NT2/D1 (cell line): ENCODE measurements around the gene TNS3.

Experiments used
- DNase-seq: peaks from one replicate; pipeline ENCODE4 v3.0.0-alpha.2; 2011; ENCODE audit warnings: low read depth, low spot score
- H3K27me3 ChIP-seq: 2 replicates; pipeline ENCODE4 v1.6.0; 2011; ENCODE audit warnings: mild to moderate bottlenecking; ENCODE audit not compliant: insufficient read length, insufficient read depth
- H3K36me3 ChIP-seq: 2 replicates; pipeline ENCODE4 v1.6.1; 2011; ENCODE audit warnings: mild to moderate bottlenecking, low read length, mixed read lengths; ENCODE audit not compliant: insufficient read depth, insufficient read length
- H3K4me1 ChIP-seq: 2 replicates; pipeline ENCODE4 v1.5.1; 2011; ENCODE audit not compliant: insufficient read depth, insufficient read length
- H3K4me3 ChIP-seq: 2 replicates; pipeline ENCODE4 v1.5.1; 2011; ENCODE audit warnings: low read depth; ENCODE audit not compliant: insufficient read length
- H3K9ac ChIP-seq: 2 replicates; pipeline ENCODE4 v1.6.0; 2011; ENCODE audit warnings: low read depth; ENCODE audit not compliant: insufficient read length
- H3K9me3 ChIP-seq: 2 replicates; pipeline ENCODE4 v1.5.1; 2011; ENCODE audit warnings: mild to moderate bottlenecking, low read length; ENCODE audit not compliant: insufficient read depth
- SUZ12 ChIP-seq: IDR thresholded peaks from 2 replicates; pipeline ENCODE4 v1.6.1; 2011; ENCODE audit not compliant: insufficient read length, insufficient read depth; ENCODE audit errors: extremely low read depth
- YY1 ChIP-seq: IDR thresholded peaks from 2 replicates; pipeline ENCODE4 v1.6.1; 2011; ENCODE audit not compliant: insufficient read length, insufficient read depth
- ZNF274 ChIP-seq: IDR thresholded peaks from 2 replicates; pipeline ENCODE4 v1.6.1; 2011; ENCODE audit warnings: mild to moderate bottlenecking, low read depth, low read length

The TNS3 gene

GRCh38 chr7:47273974-47274766, 307.7 kb downstream of the TNS3 start:
- TF ChIP-seq YY1 (no peak), ZNF274 (no peak), SUZ12 (no peak)
- Histone ChIP-seq H3K9ac (no peak overlapping the region), H3K36me3 (peaks cover 40% of the 10 kb centered on the region), H3K4me1 (no peaks in the 10 kb centered on the region), H3K27me3 (no peaks in the 10 kb centered on the region), H3K4me3 (no peak overlapping the region), H3K9me3 (no peaks in the 10 kb centered on the region)
- no peak for DNase-seq

- no peak for DNase-seq
- Histone ChIP-seq H3K4me3 (no peak overlapping the region), H3K36me3 (peaks cover 30% of the 10 kb centered on the region), H3K9me3 (no peaks in the 10 kb centered on the region), H3K27me3 (no peaks in the 10 kb centered on the region), H3K9ac (no peak overlapping the region), H3K4me1 (no peaks in the 10 kb centered on the region)
- TF ChIP-seq SUZ12 (no peak), ZNF274 (no peak), YY1 (no peak)
Observed at GRCh38 chr7:47273088-47273487, 308.8 kb downstream of the TNS3 start.

- Histone ChIP-seq H3K9me3 (no peaks in the 10 kb centered on the region), H3K4me3 (no peak overlapping the region), H3K36me3 (peaks cover 18% of the 10 kb centered on the region), H3K9ac (no peak overlapping the region), H3K4me1 (no peaks in the 10 kb centered on the region), H3K27me3 (no peaks in the 10 kb centered on the region)
- no peak for DNase-seq
- TF ChIP-seq ZNF274 = no peak
- TF ChIP-seq SUZ12 = no peak
- no peak for TF ChIP-seq YY1
Observed at GRCh38 chr7:47271749-47272148, 310.2 kb downstream of the TNS3 start.

GRCh38 chr7:47268851-47269836, 312.8 kb downstream of the TNS3 start:
- TF ChIP-seq SUZ12 (no peak), YY1 (no peak), ZNF274 (no peak)
- H3K9me3 ChIP-seq = no peaks in the 10 kb centered on the region
- DNase-seq = no peak

GRCh38 chr7:47267346-47267745, 314.6 kb downstream of the TNS3 start:
- H3K36me3 ChIP-seq = no peaks in the 10 kb centered on the region
- H3K27me3 ChIP-seq = no peaks in the 10 kb centered on the region
- no peak overlapping the region for H3K9ac ChIP-seq
- H3K4me1 ChIP-seq = no peaks in the 10 kb centered on the region
- DNase-seq = no peak
- H3K4me3 ChIP-seq = no peak overlapping the region
- H3K9me3 ChIP-seq = no peaks in the 10 kb centered on the region
- TF ChIP-seq ZNF274 (no peak), YY1 (no peak), SUZ12 (no peak)

More at GRCh38 chr7:47268851-47269836, 312.8 kb downstream of the TNS3 start:
- H3K4me3 ChIP-seq = no peak overlapping the region
- H3K4me1 ChIP-seq = no peaks in the 10 kb centered on the region
- H3K9ac ChIP-seq = no peak overlapping the region
- H3K36me3 ChIP-seq = no peaks in the 10 kb centered on the region
- H3K27me3 ChIP-seq = no peaks in the 10 kb centered on the region

DNA sequence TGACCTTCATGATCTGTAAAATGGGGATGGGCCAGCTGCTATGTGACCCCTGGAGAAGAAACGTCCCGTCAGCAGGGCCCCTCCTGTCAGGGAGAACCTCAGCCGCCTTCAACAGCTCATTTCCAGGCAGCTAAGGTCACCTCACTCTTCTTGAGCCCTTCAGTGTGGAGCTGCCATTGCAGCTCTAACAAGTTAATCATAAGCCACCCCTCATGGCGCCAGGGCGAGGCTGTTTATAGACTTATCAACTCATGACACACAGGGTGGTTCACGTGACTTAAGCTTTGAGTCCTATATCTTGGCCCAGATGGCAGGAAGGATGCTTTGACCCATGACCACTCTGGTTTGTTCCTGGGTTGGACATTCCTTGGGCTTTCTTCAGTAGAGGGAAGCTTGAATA, 315.1 kb downstream of the TNS3 start:
- no peak overlapping the region for H3K9ac ChIP-seq
- H3K4me3 ChIP-seq = no peak overlapping the region
- no peaks in the 10 kb centered on the region for H3K27me3 ChIP-seq
- H3K36me3 ChIP-seq = no peaks in the 10 kb centered on the region
- no peaks in the 10 kb centered on the region for H3K9me3 ChIP-seq
- no peak for TF ChIP-seq SUZ12
- TF ChIP-seq YY1 = no peak
- no peak for TF ChIP-seq ZNF274
- no peak for DNase-seq
- no peaks in the 10 kb centered on the region for H3K4me1 ChIP-seq
